Tibial nerve (tissue), 4 donors: ENCODE measurements around the gene GPR119. TPM values are rescaled to one million over a fixed set of nuclear protein-coding genes. Genes with fewer than 3 reads are reported as not detected.

ENCODE experiments used
- DNase-seq, 2 donors: peaks; one replicate each; pipeline ENCODE4 v3.0.0-alpha.2; 2019; ENCODE audit warnings: low spot score in 2 of 2
- H3K27ac ChIP-seq, 4 donors: fragments of 200-600 bp; sonication (generic) in 3 of 4; one replicate each; pipeline ENCODE4 v1.5.1; 2017 to 2019; ENCODE audit warnings: mild to moderate bottlenecking in 1 of 4
- H3K27me3 ChIP-seq, 2 donors: fragments of 200-600 bp; sonication (generic) in 1 of 2; one replicate each; pipeline versions ENCODE4 v1.5.1 to v1.6.0; 2017 to 2019
- H3K36me3 ChIP-seq, 3 donors: fragments of 200-600 bp; sonication (generic); one replicate each; pipeline ENCODE4 v1.5.1; 2018 to 2019
- H3K4me1 ChIP-seq, 4 donors: fragments of 200-600 bp; sonication (generic) in 3 of 4; one replicate each; pipeline ENCODE4 v1.5.1; 2017 to 2019
- H3K4me3 ChIP-seq, 4 donors: fragments of 200-600 bp; sonication (generic) in 3 of 4; one replicate each; pipeline ENCODE4 v1.5.1; 2017 to 2019; ENCODE audit warnings: mild to moderate bottlenecking in 1 of 4, moderate library complexity in 1 of 4
- H3K9me3 ChIP-seq, 4 donors: fragments of 200-600 bp; sonication (generic) in 3 of 4; one replicate each; pipeline ENCODE4 v1.5.1; 2017 to 2019
- EP300 ChIP-seq, 2 donors: sonication (generic); formaldehyde crosslinking; IDR thresholded peaks; one replicate each; pipeline ENCODE4 v1.6.1; 2017; ENCODE audit warnings: antibody characterized with exemption in 2 of 2, mild to moderate bottlenecking in 1 of 2
- POLR2A ChIP-seq, 2 donors: fragments of 450-650 bp; IDR thresholded peaks; one replicate each; pipeline ENCODE4 v1.6.1; 2017; ENCODE audit warnings: antibody characterized with exemption in 2 of 2, mild to moderate bottlenecking in 2 of 2, moderate library complexity in 2 of 2
- WGBS, 2 donors: methylation state at CpG; one replicate each; pipeline ENCODE4 v1.1.5; 2018; 5-methylcytosine and 5-hydroxymethylcytosine counted together
- total RNA-seq, 4 donors: library from RNA; depleted of rRNA; stranded (reverse); fragments of >200 nt; gene quantifications; one replicate each; pipeline ENCODE4 v1.1.0, GENCODE V29; 2016
- TF ChIP-seq, protein P1 (sequence below), 5 experiments: fragments of 200-600 bp in 3 of 5; fragments of 450-650 bp in 2 of 5; sonication (generic) in 3 of 5; IDR thresholded peaks; one replicate each; pipeline ENCODE4 v1.5.1; 2016 to 2019; ENCODE audit warnings: antibody characterized with exemption in 5 of 5, mild to moderate bottlenecking in 3 of 5, moderate library complexity in 2 of 5

GPR119 gene
- total RNA-seq, 4 donors from 2014 or later, result not detected

GRCh38 chrX:130401415-130402207, 16.1 kb upstream of the GPR119 start, which contains the start of gene RBMX2:
TSS of gene RBMX2 (plus strand) at chrX:130401987. CDS start at chrX:130402033, 46 bp downstream.
- TF ChIP-seq POLR2A (IDR thresholded peaks at IDR 0.05), result peak; percentile 46 to 68
- TF ChIP-seq, protein P1, sequence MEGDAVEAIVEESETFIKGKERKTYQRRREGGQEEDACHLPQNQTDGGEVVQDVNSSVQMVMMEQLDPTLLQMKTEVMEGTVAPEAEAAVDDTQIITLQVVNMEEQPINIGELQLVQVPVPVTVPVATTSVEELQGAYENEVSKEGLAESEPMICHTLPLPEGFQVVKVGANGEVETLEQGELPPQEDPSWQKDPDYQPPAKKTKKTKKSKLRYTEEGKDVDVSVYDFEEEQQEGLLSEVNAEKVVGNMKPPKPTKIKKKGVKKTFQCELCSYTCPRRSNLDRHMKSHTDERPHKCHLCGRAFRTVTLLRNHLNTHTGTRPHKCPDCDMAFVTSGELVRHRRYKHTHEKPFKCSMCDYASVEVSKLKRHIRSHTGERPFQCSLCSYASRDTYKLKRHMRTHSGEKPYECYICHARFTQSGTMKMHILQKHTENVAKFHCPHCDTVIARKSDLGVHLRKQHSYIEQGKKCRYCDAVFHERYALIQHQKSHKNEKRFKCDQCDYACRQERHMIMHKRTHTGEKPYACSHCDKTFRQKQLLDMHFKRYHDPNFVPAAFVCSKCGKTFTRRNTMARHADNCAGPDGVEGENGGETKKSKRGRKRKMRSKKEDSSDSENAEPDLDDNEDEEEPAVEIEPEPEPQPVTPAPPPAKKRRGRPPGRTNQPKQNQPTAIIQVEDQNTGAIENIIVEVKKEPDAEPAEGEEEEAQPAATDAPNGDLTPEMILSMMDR (IDR thresholded peaks at IDR 0.05), result no peak
- TF ChIP-seq EP300 (IDR thresholded peaks at IDR 0.05), result peak; percentile 29 to 93
- peak; percentile 33 to 39 for DNase-seq
- H3K4me1 ChIP-seq, result peaks cover 0 to 19% (median 2%) of the 10 kb centered on the region in 4 donors
- peaks cover 0 to 10% of the 10 kb centered on the region in 2 donors for H3K27me3 ChIP-seq
- peak within 1 kb of the TSS; percentile 47 to 69 (median 62) for H3K4me3 ChIP-seq
- peak within 1 kb of the TSS in 3 of 4 donors; percentile 79 to 86 (median 85) for H3K27ac ChIP-seq
- H3K9me3 ChIP-seq, result no peaks in the 10 kb centered on the region
- WGBS, 2 donors, result 2 to 37% methylated on average over 43 to 47 of the region's 47 CpGs
- H3K36me3 ChIP-seq, result peaks cover 0 to 19% (median 0%) of the 10 kb centered on the region in 3 donors

DNA sequence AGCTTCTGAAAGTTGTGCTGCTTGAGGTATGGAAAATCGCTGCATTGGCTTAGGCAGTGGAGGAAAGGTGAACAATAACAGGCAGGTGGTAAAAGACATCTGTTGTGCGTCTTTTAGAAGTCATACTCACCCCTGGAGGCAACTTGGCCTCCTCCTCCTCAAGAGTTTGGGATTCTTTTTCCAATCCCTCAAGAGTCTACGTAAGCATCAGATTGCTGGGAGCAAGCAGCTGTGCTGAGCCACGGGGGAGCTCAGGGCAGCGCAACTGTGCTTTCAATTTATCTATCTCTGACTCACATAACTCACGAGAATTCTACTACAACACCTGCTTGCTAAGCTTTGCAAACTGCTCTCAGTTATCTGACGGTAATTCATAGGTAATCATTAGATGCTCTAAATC, 9.9 kb upstream of the GPR119 start:
- 64 to 66% methylated on average over 7 of the region's 7 CpGs for WGBS, 2 donors
- Histone ChIP-seq H3K4me1 (no peaks in the 10 kb centered on the region), H3K36me3 (no peaks in the 10 kb centered on the region), H3K27ac (no peak overlapping the region), H3K4me3 (no peak overlapping the region), H3K27me3 (peaks cover 0 to 22% of the 10 kb centered on the region in 2 donors), H3K9me3 (no peaks in the 10 kb centered on the region)
- no peak for TF ChIP-seq EP300 (IDR thresholded peaks at IDR 0.05)
- TF ChIP-seq, protein P1 (IDR thresholded peaks at IDR 0.05), result no peak
- no peak for TF ChIP-seq POLR2A (IDR thresholded peaks at IDR 0.05)
- no peak for DNase-seq

DNA sequence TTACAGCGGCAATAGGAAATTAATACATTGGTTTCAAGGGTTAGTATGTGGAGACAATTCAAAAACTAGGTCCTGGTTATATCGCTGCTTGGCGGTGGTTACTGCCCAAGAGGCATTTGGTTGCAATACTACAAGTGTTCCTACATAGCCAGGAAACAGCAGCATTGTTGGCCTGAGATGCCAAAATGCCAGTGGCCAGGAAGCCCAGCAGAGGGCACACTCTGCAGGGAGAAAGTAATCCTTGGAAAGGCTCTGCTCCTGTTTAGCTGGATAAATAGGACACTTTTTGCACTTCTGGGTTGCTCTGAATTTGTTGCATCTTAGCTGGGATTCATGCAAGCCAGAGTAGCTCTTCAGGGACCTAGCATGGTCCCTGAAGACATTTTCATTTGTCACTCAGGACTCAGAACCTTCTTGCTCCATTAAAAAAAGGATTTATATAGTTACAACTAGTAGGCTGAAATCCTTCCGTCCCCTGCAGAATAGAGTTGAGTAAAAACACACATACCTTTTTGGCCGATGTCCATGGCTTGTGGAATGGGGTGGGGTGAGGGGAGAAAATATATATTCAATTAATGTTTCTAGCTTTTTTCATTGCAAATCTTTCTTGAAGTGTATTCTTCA, 8.1 kb upstream of the GPR119 start:
- DNase-seq, result peak; percentile 14 to 23
- Histone ChIP-seq H3K4me1 (no peaks in the 10 kb centered on the region), H3K27ac (no peak overlapping the region), H3K9me3 (no peaks in the 10 kb centered on the region), H3K27me3 (peaks cover 0 to 22% of the 10 kb centered on the region in 2 donors), H3K4me3 (no peak overlapping the region), H3K36me3 (no peaks in the 10 kb centered on the region)
- 35 to 44% methylated on average over 5 of the region's 5 CpGs for WGBS, 2 donors
- TF ChIP-seq POLR2A (IDR thresholded peaks at IDR 0.05), result no peak
- TF ChIP-seq, protein P1 (IDR thresholded peaks at IDR 0.05), result peak; percentile 46 to 69 (median 61)

GRCh38 chrX:130386408-130386808, 934 bp upstream of the GPR119 start:
- no peaks in the 10 kb centered on the region for H3K4me1 ChIP-seq

More at GRCh38 chrX:130386408-130386808, 934 bp upstream of the GPR119 start:
- no peak overlapping the region for H3K27ac ChIP-seq
- peaks cover 0 to under 1% of the 10 kb centered on the region in 2 donors for H3K27me3 ChIP-seq
- 74 to 82% methylated on average over 5 of the region's 5 CpGs for WGBS, 2 donors
- TF ChIP-seq POLR2A (IDR thresholded peaks at IDR 0.05) (no peak), EP300 (IDR thresholded peaks at IDR 0.05) (no peak)
- TF ChIP-seq, protein P1 (IDR thresholded peaks at IDR 0.05), result no peak
- H3K4me3 ChIP-seq, result no peak overlapping the region
- H3K36me3 ChIP-seq, result no peaks in the 10 kb centered on the region
- no peak for DNase-seq
- no peaks in the 10 kb centered on the region for H3K9me3 ChIP-seq
